ENCODE results near the gene SLIT1.

SLIT1 gene

GRCh38 chr10:97023401-97024167 is 162.2 kb downstream of the SLIT1 start:
- Mint-ChIP-seq H3K4me3 (no peak overlapping the region), H3K27ac (no peak overlapping the region), H3K4me1 (peaks cover 13% of the 10 kb centered on the region), H3K36me3 (no peaks in the 10 kb centered on the region), H3K9me3 (no peaks in the 10 kb centered on the region), H3K27me3 (peaks cover 2% of the 10 kb centered on the region)
- DNase-seq (ENCODE audit: low spot score in 2 of 2) (no peak), ATAC-seq (ENCODE audit: low read depth) (no peak)

- peaks cover 13% of the 10 kb centered on the region for H3K4me1 Mint-ChIP-seq
- no peaks in the 10 kb centered on the region for H3K27me3 Mint-ChIP-seq
- no peak for ATAC-seq (ENCODE audit: low read depth)
- no peak for DNase-seq (ENCODE audit: low spot score in 2 of 2)
- H3K9me3 Mint-ChIP-seq = no peaks in the 10 kb centered on the region
- no peaks in the 10 kb centered on the region for H3K36me3 Mint-ChIP-seq
- H3K27ac Mint-ChIP-seq = no peak overlapping the region
- H3K4me3 Mint-ChIP-seq = no peak overlapping the region
Measured at GRCh38 chr10:97022616-97023015, 163.1 kb downstream of the SLIT1 start.

- H3K27ac Mint-ChIP-seq = no peak overlapping the region
- peaks cover 18% of the 10 kb centered on the region for H3K4me1 Mint-ChIP-seq
- ATAC-seq (ENCODE audit: low read depth) (no peak), DNase-seq (ENCODE audit: low spot score in 2 of 2) (no peak)
- no peak overlapping the region for H3K4me3 Mint-ChIP-seq
- H3K36me3 Mint-ChIP-seq = no peaks in the 10 kb centered on the region
- H3K9me3 Mint-ChIP-seq = no peaks in the 10 kb centered on the region
- H3K27me3 Mint-ChIP-seq = no peaks in the 10 kb centered on the region
Measured at GRCh38 chr10:97020452-97021400, 165.0 kb downstream of the SLIT1 start.

- Mint-ChIP-seq H3K27ac (no peak overlapping the region), H3K4me1 (peaks cover 16% of the 10 kb centered on the region), H3K4me3 (no peak overlapping the region), H3K9me3 (no peaks in the 10 kb centered on the region), H3K36me3 (no peaks in the 10 kb centered on the region), H3K27me3 (no peaks in the 10 kb centered on the region)
- no peak for ATAC-seq (ENCODE audit: low read depth)
- no peak for DNase-seq (ENCODE audit: low spot score in 2 of 2)
Measured at GRCh38 chr10:97019213-97019844, 166.4 kb downstream of the SLIT1 start.

- no peak overlapping the region for H3K4me3 Mint-ChIP-seq
- H3K36me3 Mint-ChIP-seq = no peaks in the 10 kb centered on the region
- DNase-seq (ENCODE audit: low spot score in 2 of 2) = no peak
- H3K27ac Mint-ChIP-seq = no peak overlapping the region
- ATAC-seq (ENCODE audit: low read depth) = no peak
- no peaks in the 10 kb centered on the region for H3K27me3 Mint-ChIP-seq
- H3K9me3 Mint-ChIP-seq = no peaks in the 10 kb centered on the region
- peaks cover 14% of the 10 kb centered on the region for H3K4me1 Mint-ChIP-seq
Measured at GRCh38 chr10:97018251-97019212, 167.2 kb downstream of the SLIT1 start.

- Mint-ChIP-seq H3K9me3 (no peaks in the 10 kb centered on the region), H3K36me3 (no peaks in the 10 kb centered on the region), H3K27ac (peak overlapping the region; percentile 45), H3K4me3 (no peak overlapping the region), H3K4me1 (peaks cover 14% of the 10 kb centered on the region), H3K27me3 (no peaks in the 10 kb centered on the region)
- DNase-seq (ENCODE audit: low spot score in 2 of 2) (no peak), ATAC-seq (ENCODE audit: low read depth) (no peak)
Measured at GRCh38 chr10:97017474-97017903, 168.3 kb downstream of the SLIT1 start.

- no peak for DNase-seq (ENCODE audit: low spot score in 2 of 2)
- ATAC-seq (ENCODE audit: low read depth) = peak; percentile 59
Measured at GRCh38 chr10:97016728-97017473, 168.9 kb downstream of the SLIT1 start.

GRCh38 chr10:97015240-97015639 is 170.5 kb downstream of the SLIT1 start:
- no peak overlapping the region for H3K27ac Mint-ChIP-seq
- H3K36me3 Mint-ChIP-seq = no peaks in the 10 kb centered on the region
- no peak overlapping the region for H3K4me3 Mint-ChIP-seq
- peaks cover 6% of the 10 kb centered on the region for H3K4me1 Mint-ChIP-seq
- ATAC-seq (ENCODE audit: low read depth) (no peak), DNase-seq (ENCODE audit: low spot score in 2 of 2) (no peak)
- H3K9me3 Mint-ChIP-seq = no peaks in the 10 kb centered on the region
- H3K27me3 Mint-ChIP-seq = peaks cover 1% of the 10 kb centered on the region

More at GRCh38 chr10:97016728-97017473, 168.9 kb downstream of the SLIT1 start:
- Mint-ChIP-seq H3K9me3 (no peaks in the 10 kb centered on the region), H3K27me3 (no peaks in the 10 kb centered on the region), H3K4me3 (peak overlapping the region; percentile 78), H3K4me1 (peaks cover 10% of the 10 kb centered on the region), H3K27ac (peak overlapping the region; percentile 45), H3K36me3 (no peaks in the 10 kb centered on the region)

GRCh38 chr10:97013983-97014382 is 171.8 kb downstream of the SLIT1 start:
- H3K36me3 Mint-ChIP-seq = no peaks in the 10 kb centered on the region
- DNase-seq (ENCODE audit: low spot score in 2 of 2) = no peak
- peaks cover 1% of the 10 kb centered on the region for H3K27me3 Mint-ChIP-seq
- ATAC-seq (ENCODE audit: low read depth) = no peak
- no peak overlapping the region for H3K4me3 Mint-ChIP-seq
- H3K27ac Mint-ChIP-seq = no peak overlapping the region
- H3K4me1 Mint-ChIP-seq = peaks cover 9% of the 10 kb centered on the region
- H3K9me3 Mint-ChIP-seq = no peaks in the 10 kb centered on the region

- DNase-seq (ENCODE audit: low spot score in 2 of 2) (no peak), ATAC-seq (ENCODE audit: low read depth) (no peak)
- H3K27me3 Mint-ChIP-seq = peaks cover 1% of the 10 kb centered on the region
- no peak overlapping the region for H3K4me3 Mint-ChIP-seq
- no peaks in the 10 kb centered on the region for H3K36me3 Mint-ChIP-seq
- H3K27ac Mint-ChIP-seq = no peak overlapping the region
- H3K4me1 Mint-ChIP-seq = peaks cover 9% of the 10 kb centered on the region
- H3K9me3 Mint-ChIP-seq = no peaks in the 10 kb centered on the region
Measured at GRCh38 chr10:97013568-97013967, 172.2 kb downstream of the SLIT1 start.

GRCh38 chr10:97012470-97012869 is 173.3 kb downstream of the SLIT1 start:
- H3K27me3 Mint-ChIP-seq = peaks cover 1% of the 10 kb centered on the region
- DNase-seq (ENCODE audit: low spot score in 2 of 2) = no peak
- H3K9me3 Mint-ChIP-seq = peaks cover 4% of the 10 kb centered on the region
- ATAC-seq (ENCODE audit: low read depth) = no peak
- H3K4me3 Mint-ChIP-seq = no peak overlapping the region
- peaks cover 9% of the 10 kb centered on the region for H3K4me1 Mint-ChIP-seq
- no peak overlapping the region for H3K27ac Mint-ChIP-seq
- H3K36me3 Mint-ChIP-seq = peaks cover 5% of the 10 kb centered on the region

GRCh38 chr10:97011397-97011796 is 174.4 kb downstream of the SLIT1 start:
- H3K36me3 Mint-ChIP-seq = peaks cover 9% of the 10 kb centered on the region
- H3K9me3 Mint-ChIP-seq = peaks cover 11% of the 10 kb centered on the region
- no peak overlapping the region for H3K4me3 Mint-ChIP-seq
- DNase-seq (ENCODE audit: low spot score in 2 of 2) = no peak
- no peak overlapping the region for H3K27ac Mint-ChIP-seq
- no peak for ATAC-seq (ENCODE audit: low read depth)
- peaks cover 2% of the 10 kb centered on the region for H3K4me1 Mint-ChIP-seq
- peaks cover 1% of the 10 kb centered on the region for H3K27me3 Mint-ChIP-seq
